PC-9 (cell line): Measurements from ENCODE around the gene ACSS3. TPM values are rescaled to one million over a fixed set of nuclear protein-coding genes. Genes with fewer than 3 reads are reported as not detected.

ENCODE experiments used
- BruUV-seq: library from RNA; stranded (reverse); fragments of 400-500 nt; replicated peaks from 2 replicates; lab custom pipeline; 2021; lab: Mats Ljungman, UMichigan
- CTCF ChIA-PET: fragments of 300-600 bp; sonication (Branson Sonifier 250); formaldehyde crosslinking; loops from one replicate; lab custom pipeline; 2022; ENCODE audit warnings: antibody characterized with exemption; lab: Charles Lee
- POLR2A ChIA-PET: fragments of 300-600 bp; sonication (Branson Sonifier 250); formaldehyde crosslinking; loops from one replicate; lab custom pipeline; 2022; ENCODE audit warnings: antibody characterized with exemption; ENCODE audit not compliant: unreplicated experiment; lab: Charles Lee
- DNase-seq, 2 experiments: peaks; one replicate each; pipeline versions ENCODE4 v3.0.0 to v3.0.0-alpha.2; 2015 to 2022; ENCODE audit warnings: mixed read lengths in 1 of 2
- H2AFZ ChIP-seq: fragments of 200-600 bp; sonication (generic); 2 replicates; pipeline ENCODE4 v1.8.1; 2017; ENCODE audit warnings: antibody characterized with exemption
- H3F3A ChIP-seq: fragments of 200-600 bp; sonication (generic); 2 replicates; pipeline ENCODE4 v1.8.1; 2017; ENCODE audit warnings: antibody characterized with exemption, mild to moderate bottlenecking, low read depth; ENCODE audit not compliant: insufficient read depth
- H3K27ac ChIP-seq: fragments of 200-600 bp; sonication (generic); 2 replicates; pipeline ENCODE4 v1.6.1; 2016; ENCODE audit warnings: mixed run types
- H3K27me3 ChIP-seq: fragments of 200-600 bp; sonication (generic); 2 replicates; pipeline ENCODE4 v1.6.1; 2016; ENCODE audit warnings: low read depth, mixed run types; ENCODE audit not compliant: insufficient read depth
- H3K36me3 ChIP-seq: fragments of 200-600 bp; sonication (generic); 2 replicates; pipeline ENCODE4 v1.6.1; 2016; ENCODE audit warnings: low read depth, mixed run types
- H3K4me1 ChIP-seq: fragments of 200-600 bp; sonication (generic); replicated peaks from 2 replicates; pipeline ENCODE4 v1.6.1; 2016; ENCODE audit warnings: mixed run types; ENCODE audit not compliant: insufficient read depth
- H3K4me2 ChIP-seq: fragments of 200-600 bp; sonication (generic); 2 replicates; pipeline ENCODE4 v1.6.1; 2017; ENCODE audit warnings: mixed run types
- H3K4me3 ChIP-seq: fragments of 200-600 bp; sonication (generic); 2 replicates; pipeline ENCODE4 v1.6.1; 2016; ENCODE audit warnings: mixed run types
- H3K79me2 ChIP-seq: fragments of 200-600 bp; sonication (generic); 2 replicates; pipeline ENCODE4 v1.6.1; 2017; ENCODE audit warnings: low read depth, mixed run types
- H3K9me2 ChIP-seq: fragments of 200-600 bp; sonication (generic); 2 replicates; pipeline ENCODE4 v1.8.1; 2017; ENCODE audit warnings: mild to moderate bottlenecking; ENCODE audit not compliant: insufficient read depth
- H3K9me3 ChIP-seq: fragments of 200-600 bp; sonication (generic); 2 replicates; pipeline ENCODE4 v1.8.1; 2016; ENCODE audit warnings: low read depth; ENCODE audit not compliant: insufficient read depth
- H4K20me1 ChIP-seq: fragments of 200-600 bp; sonication (generic); 2 replicates; pipeline ENCODE4 v1.8.1; 2017; ENCODE audit not compliant: insufficient read depth
- CTCF ChIP-seq: fragments of 200-600 bp; sonication (generic); conservative IDR thresholded peaks from 2 replicates; pipeline ENCODE4 v1.6.1; 2017; ENCODE audit warnings: mixed run types, antibody characterized with exemption, mild to moderate bottlenecking, moderate library complexity
- EZH2 ChIP-seq: fragments of 200-600 bp; sonication (generic); IDR thresholded peaks from 2 replicates; pipeline ENCODE4 v1.8.0; 2017; ENCODE audit warnings: antibody characterized with exemption, low read depth
- intact Hi-C: fragments of 100-400 bp; cut with micrococcal nuclease; formaldehyde crosslinking; loops from one replicate; pipeline ENCODE4 v1.10.0; 2022; ENCODE audit not compliant: unreplicated experiment
- total RNA-seq: library from RNA; stranded (reverse); gene quantifications from 2 replicates; pipeline ENCODE4 v1.2.3, GENCODE V29; 2021

The ACSS3 gene
- total RNA-seq, 1 experiment from 2014 or later, result 8.5 TPM

- DNase-seq, result no peak
- H3K4me3 ChIP-seq, result no peak overlapping the region
- H3K79me2 ChIP-seq, result no peaks in the 10 kb centered on the region
- H3K4me1 ChIP-seq, result no peaks in the 10 kb centered on the region
- no peaks in the 10 kb centered on the region for H3K9me3 ChIP-seq
- H3K27ac ChIP-seq, result no peak overlapping the region
- no peaks in the 10 kb centered on the region for H4K20me1 ChIP-seq
- no peaks in the 10 kb centered on the region for H3F3A ChIP-seq
- CTCF ChIA-PET, result no interaction called here
- BruUV-seq, result no TSS peak
- POLR2A ChIA-PET, result no interaction called here
- intact Hi-C loops, result no loop called here
- no peaks in the 10 kb centered on the region for H3K27me3 ChIP-seq
- H3K4me2 ChIP-seq, result no peak overlapping the region
- no peaks in the 10 kb centered on the region for H3K36me3 ChIP-seq
- H2AFZ ChIP-seq, result no peak overlapping the region
- TF ChIP-seq EZH2 (no peak), CTCF (no peak)
- H3K9me2 ChIP-seq, result no peaks in the 10 kb centered on the region
Observed at GRCh38 chr12:81176796-81177195, 98.9 kb downstream of the ACSS3 start.

GRCh38 chr12:81181691-81182090 is 103.8 kb downstream of the ACSS3 start:
- no peak overlapping the region for H2AFZ ChIP-seq
- ChIA-PET CTCF (no interaction called here), POLR2A (no interaction called here)
- H3K79me2 ChIP-seq, result no peaks in the 10 kb centered on the region
- no peaks in the 10 kb centered on the region for H3K9me3 ChIP-seq
- no peak overlapping the region for H3K4me3 ChIP-seq
- no peak for TF ChIP-seq EZH2
- TF ChIP-seq CTCF, result no peak
- no peaks in the 10 kb centered on the region for H3F3A ChIP-seq
- H3K4me2 ChIP-seq, result no peak overlapping the region
- no peaks in the 10 kb centered on the region for H3K4me1 ChIP-seq
- H4K20me1 ChIP-seq, result no peaks in the 10 kb centered on the region
- H3K9me2 ChIP-seq, result 0 out of 2 replicates have a peak, but pooled peaks cover 5% of the 10 kb centered on the region
- no TSS peak for BruUV-seq
- H3K27ac ChIP-seq, result no peak overlapping the region
- no peaks in the 10 kb centered on the region for H3K36me3 ChIP-seq
- intact Hi-C loops, result no loop called here
- H3K27me3 ChIP-seq, result no peaks in the 10 kb centered on the region
- no peak for DNase-seq

GRCh38 chr12:81187686-81188085 is 109.8 kb downstream of the ACSS3 start:
- Histone ChIP-seq H3F3A (no peaks in the 10 kb centered on the region), H3K4me2 (no peak overlapping the region), H3K9me3 (no peaks in the 10 kb centered on the region), H3K4me1 (no peaks in the 10 kb centered on the region), H2AFZ (no peak overlapping the region), H4K20me1 (no peaks in the 10 kb centered on the region), H3K79me2 (no peaks in the 10 kb centered on the region), H3K27ac (no peak overlapping the region), H3K27me3 (no peaks in the 10 kb centered on the region), H3K36me3 (no peaks in the 10 kb centered on the region), H3K4me3 (no peak overlapping the region), H3K9me2 (peaks cover 8% of the 10 kb centered on the region; the same call in 1 of the 2 replicates)
- CTCF ChIA-PET, result no interaction called here
- TF ChIP-seq EZH2, result no peak
- TF ChIP-seq CTCF, result no peak
- intact Hi-C loops, result no loop called here
- BruUV-seq, result no TSS peak
- POLR2A ChIA-PET, result no interaction called here
- no peak for DNase-seq
